ENCODE results near the gene SERHL2.
"Not testable (repeated sequence)": the region's sequence is repeated elsewhere in the genome, so short reads cannot be mapped to it uniquely, and the experiment has no call there.

- TF ChIP-seq, protein P1, sequence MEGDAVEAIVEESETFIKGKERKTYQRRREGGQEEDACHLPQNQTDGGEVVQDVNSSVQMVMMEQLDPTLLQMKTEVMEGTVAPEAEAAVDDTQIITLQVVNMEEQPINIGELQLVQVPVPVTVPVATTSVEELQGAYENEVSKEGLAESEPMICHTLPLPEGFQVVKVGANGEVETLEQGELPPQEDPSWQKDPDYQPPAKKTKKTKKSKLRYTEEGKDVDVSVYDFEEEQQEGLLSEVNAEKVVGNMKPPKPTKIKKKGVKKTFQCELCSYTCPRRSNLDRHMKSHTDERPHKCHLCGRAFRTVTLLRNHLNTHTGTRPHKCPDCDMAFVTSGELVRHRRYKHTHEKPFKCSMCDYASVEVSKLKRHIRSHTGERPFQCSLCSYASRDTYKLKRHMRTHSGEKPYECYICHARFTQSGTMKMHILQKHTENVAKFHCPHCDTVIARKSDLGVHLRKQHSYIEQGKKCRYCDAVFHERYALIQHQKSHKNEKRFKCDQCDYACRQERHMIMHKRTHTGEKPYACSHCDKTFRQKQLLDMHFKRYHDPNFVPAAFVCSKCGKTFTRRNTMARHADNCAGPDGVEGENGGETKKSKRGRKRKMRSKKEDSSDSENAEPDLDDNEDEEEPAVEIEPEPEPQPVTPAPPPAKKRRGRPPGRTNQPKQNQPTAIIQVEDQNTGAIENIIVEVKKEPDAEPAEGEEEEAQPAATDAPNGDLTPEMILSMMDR (IDR thresholded peaks at IDR 0.05) = not testable (repeated sequence)
- not testable (repeated sequence) for TF ChIP-seq EZH2, EZH2phosphoT487 (IDR thresholded peaks at IDR 0.05)
These were observed 14.5 kb upstream of the SERHL2 start for GRCh38 chr22:42539236-42539771.

Measured in neural progenitor cell (in vitro differentiated cells).